Mesendoderm (in vitro differentiated cells): ENCODE measurements around the gene KIF17.
"Not testable (repeated sequence)": the region's sequence is repeated elsewhere in the genome, so short reads cannot be mapped to it uniquely, and the experiment has no call there.

Source experiments
- DNase-seq: peaks from one replicate; pipeline ENCODE4 v3.0.0; 2013
- H2AK5ac ChIP-seq: 2 replicates; pipeline ENCODE4 v1.6.1; 2013; ENCODE audit warnings: low read length, inconsistent platforms
- H2BK120ac ChIP-seq: 2 replicates; pipeline ENCODE4 v1.6.1; 2013; ENCODE audit warnings: low read depth, mild to moderate bottlenecking, low read length, moderate library complexity, mixed read lengths
- H2BK15ac ChIP-seq: replicated peaks from 2 replicates; pipeline ENCODE4 v1.6.1; 2013; ENCODE audit warnings: low read depth, mild to moderate bottlenecking, moderate library complexity
- H2BK5ac ChIP-seq: 2 replicates; pipeline ENCODE4 v1.6.1; 2013; ENCODE audit warnings: low read length, inconsistent platforms
- H3K18ac ChIP-seq: 2 replicates; pipeline ENCODE4 v1.6.1; 2013; ENCODE audit warnings: mild to moderate bottlenecking, low read length, mixed read lengths
- H3K23ac ChIP-seq: one replicate; pipeline ENCODE4 v1.6.1; 2013; ENCODE audit warnings: low read length
- H3K27ac ChIP-seq: 2 replicates; pipeline ENCODE4 v1.5.1; 2013; ENCODE audit warnings: low read depth, mild to moderate bottlenecking, inconsistent platforms, low read length, moderate library complexity
- H3K27me3 ChIP-seq: 2 replicates; pipeline ENCODE4 v1.6.1; 2013; ENCODE audit warnings: low read length, control low read depth, mild to moderate bottlenecking, inconsistent platforms; ENCODE audit not compliant: insufficient read depth, poor library complexity
- H3K36me3 ChIP-seq: 2 replicates; pipeline ENCODE4 v1.6.1; 2013; ENCODE audit warnings: low read length, inconsistent platforms; ENCODE audit not compliant: control insufficient read depth, insufficient read depth
- H3K4ac ChIP-seq: one replicate; pipeline ENCODE4 v1.6.1; 2013; ENCODE audit warnings: low read depth, mild to moderate bottlenecking, low read length, moderate library complexity
- H3K4me1 ChIP-seq: 2 replicates; pipeline ENCODE4 v1.6.1; 2013; ENCODE audit warnings: low read depth, low read length, inconsistent platforms; ENCODE audit not compliant: control insufficient read depth
- H3K4me2 ChIP-seq: 2 replicates; pipeline ENCODE4 v1.6.1; 2013; ENCODE audit warnings: low read length
- H3K4me3 ChIP-seq: 2 replicates; pipeline ENCODE4 v1.5.1; 2013; ENCODE audit warnings: mild to moderate bottlenecking, low read length
- H3K56ac ChIP-seq: one replicate; pipeline ENCODE4 v1.6.1; 2013; ENCODE audit warnings: low read length
- H3K79me1 ChIP-seq: 2 replicates; pipeline ENCODE4 v1.6.1; 2013; ENCODE audit warnings: low read length, inconsistent platforms
- H3K79me2 ChIP-seq: 2 replicates; pipeline ENCODE4 v1.6.1; 2013; ENCODE audit warnings: mild to moderate bottlenecking, low read length; ENCODE audit not compliant: control insufficient read depth, insufficient read depth
- H3K9ac ChIP-seq: 2 replicates; pipeline ENCODE4 v1.6.1; 2013; ENCODE audit warnings: low read length, inconsistent platforms
- H4K5ac ChIP-seq: one replicate; pipeline ENCODE4 v1.6.1; 2013; ENCODE audit warnings: low read length
- H4K8ac ChIP-seq: one replicate; pipeline ENCODE4 v1.6.1; 2013; ENCODE audit warnings: low read depth, mild to moderate bottlenecking, control low read depth, low read length, moderate library complexity
- WGBS: extraction: QIAGEN DNeasy Blood & Tissue Kit; methylation state at CpG from one replicate; pipeline ENCODE4 v1.1.7; 2013; ENCODE audit warnings: low lambda C conversion rate, missing lambda C conversion rate; ENCODE audit not compliant: insufficient coverage; ENCODE audit errors: extremely low coverage; 5-methylcytosine and 5-hydroxymethylcytosine counted together

KIF17 gene

GRCh38 chr1:20720631-20721091, 2.9 kb upstream of the KIF17 start:
- H2BK5ac ChIP-seq = no peak overlapping the region
- H3K4me2 ChIP-seq = no peak overlapping the region
- no peak overlapping the region for H3K9ac ChIP-seq
- H4K5ac ChIP-seq = no peak overlapping the region
- no peaks in the 10 kb centered on the region for H3K27me3 ChIP-seq
- no peaks in the 10 kb centered on the region for H3K36me3 ChIP-seq
- no peak overlapping the region for H2AK5ac ChIP-seq
- H2BK15ac ChIP-seq = no peak overlapping the region
- no peak overlapping the region for H3K4ac ChIP-seq
- H4K8ac ChIP-seq = no peak overlapping the region
- H3K79me1 ChIP-seq = no peaks in the 10 kb centered on the region
- no peak overlapping the region for H3K18ac ChIP-seq
- H3K4me3 ChIP-seq = no peak overlapping the region
- H2BK120ac ChIP-seq = no peak overlapping the region
- H3K23ac ChIP-seq = no peak overlapping the region
- no peak for DNase-seq
- no CpG with 5 or more reads among the region's 12 CpGs for WGBS
- no peak overlapping the region for H3K27ac ChIP-seq
- H3K56ac ChIP-seq = no peak overlapping the region
- H3K4me1 ChIP-seq = no peaks in the 10 kb centered on the region
- H3K79me2 ChIP-seq = no peaks in the 10 kb centered on the region

- H3K36me3 ChIP-seq = no peaks in the 10 kb centered on the region
- no peak overlapping the region for H3K4me3 ChIP-seq
- no peak for DNase-seq
- H3K4me2 ChIP-seq = no peak overlapping the region
- no peak overlapping the region for H2BK15ac ChIP-seq
- no peak overlapping the region for H3K27ac ChIP-seq
- no peak overlapping the region for H2BK5ac ChIP-seq
- H4K8ac ChIP-seq = no peak overlapping the region
- H2AK5ac ChIP-seq = no peak overlapping the region
- H3K79me2 ChIP-seq = no peaks in the 10 kb centered on the region
- H3K4me1 ChIP-seq = no peaks in the 10 kb centered on the region
- WGBS = no CpG with 5 or more reads among the region's 5 CpGs
- H3K18ac ChIP-seq = no peak overlapping the region
- no peak overlapping the region for H3K4ac ChIP-seq
- no peak overlapping the region for H3K23ac ChIP-seq
- H2BK120ac ChIP-seq = no peak overlapping the region
- no peaks in the 10 kb centered on the region for H3K27me3 ChIP-seq
- no peak overlapping the region for H3K56ac ChIP-seq
- no peak overlapping the region for H3K9ac ChIP-seq
- H4K5ac ChIP-seq = no peak overlapping the region
- H3K79me1 ChIP-seq = no peaks in the 10 kb centered on the region
Measured at GRCh38 chr1:20719871-20720620, 2.2 kb upstream of the KIF17 start.

- DNase-seq = no peak
- no CpG with 5 or more reads among the region's 8 CpGs for WGBS
- H2BK5ac ChIP-seq = no peak overlapping the region
- no peak overlapping the region for H2BK120ac ChIP-seq
- no peak overlapping the region for H3K4ac ChIP-seq
- no peak overlapping the region for H3K4me3 ChIP-seq
- no peaks in the 10 kb centered on the region for H3K36me3 ChIP-seq
- no peak overlapping the region for H3K23ac ChIP-seq
- no peaks in the 10 kb centered on the region for H3K4me1 ChIP-seq
- no peaks in the 10 kb centered on the region for H3K27me3 ChIP-seq
- no peak overlapping the region for H3K9ac ChIP-seq
- no peak overlapping the region for H3K4me2 ChIP-seq
- no peaks in the 10 kb centered on the region for H3K79me2 ChIP-seq
- no peak overlapping the region for H2AK5ac ChIP-seq
- no peaks in the 10 kb centered on the region for H3K79me1 ChIP-seq
- H2BK15ac ChIP-seq = no peak overlapping the region
- no peak overlapping the region for H4K8ac ChIP-seq
- no peak overlapping the region for H3K56ac ChIP-seq
- H4K5ac ChIP-seq = no peak overlapping the region
- H3K27ac ChIP-seq = no peak overlapping the region
- H3K18ac ChIP-seq = no peak overlapping the region
Measured at GRCh38 chr1:20719261-20719660, 1.5 kb upstream of the KIF17 start.

GRCh38 chr1:20718343-20718882, 606 bp upstream of the KIF17 start:
- H3K79me2 ChIP-seq, H2BK120ac ChIP-seq, H3K4me3 ChIP-seq, H3K4ac ChIP-seq, H3K79me1 ChIP-seq, DNase-seq, H3K18ac ChIP-seq, H2BK15ac ChIP-seq, H4K8ac ChIP-seq, H2BK5ac ChIP-seq, H2AK5ac ChIP-seq, H3K36me3 ChIP-seq, H3K27ac ChIP-seq, H3K27me3 ChIP-seq, H3K4me1 ChIP-seq, H3K23ac ChIP-seq, H4K5ac ChIP-seq: not testable (repeated sequence)
- no CpG with 5 or more reads among the region's 17 CpGs for WGBS
- Histone ChIP-seq H3K4me2 (peak overlapping the region; percentile 67), H3K56ac (peak overlapping the region; percentile 17), H3K9ac (peak overlapping the region; percentile 44)

GRCh38 chr1:20716232-20716631, 1.6 kb downstream of the KIF17 start:
- Histone ChIP-seq H3K23ac (no peak overlapping the region), H3K4me2 (no peak overlapping the region), H3K79me1 (no peaks in the 10 kb centered on the region), H2AK5ac (no peak overlapping the region), H3K4me3 (no peak overlapping the region), H2BK120ac (no peak overlapping the region), H3K27me3 (no peaks in the 10 kb centered on the region), H3K18ac (no peak overlapping the region), H4K8ac (no peak overlapping the region), H2BK5ac (no peak overlapping the region), H3K4me1 (no peaks in the 10 kb centered on the region), H3K9ac (no peak overlapping the region), H4K5ac (no peak overlapping the region), H3K36me3 (no peaks in the 10 kb centered on the region), H3K79me2 (no peaks in the 10 kb centered on the region), H3K56ac (no peak overlapping the region), H2BK15ac (no peak overlapping the region), H3K27ac (no peak overlapping the region), H3K4ac (no peak overlapping the region)
- no CpG with 5 or more reads among the region's 13 CpGs for WGBS
- no peak for DNase-seq

GRCh38 chr1:20715406-20715805, 2.4 kb downstream of the KIF17 start:
- no CpG with 5 or more reads among the region's 15 CpGs for WGBS
- H2BK5ac ChIP-seq = no peak overlapping the region
- H4K5ac ChIP-seq = no peak overlapping the region
- H3K23ac ChIP-seq = no peak overlapping the region
- H4K8ac ChIP-seq = no peak overlapping the region
- H3K4me1 ChIP-seq = no peaks in the 10 kb centered on the region
- H2BK120ac ChIP-seq = no peak overlapping the region
- no peak overlapping the region for H3K9ac ChIP-seq
- H3K79me1 ChIP-seq = no peaks in the 10 kb centered on the region
- H3K56ac ChIP-seq = no peak overlapping the region
- H3K4me3 ChIP-seq = no peak overlapping the region
- no peaks in the 10 kb centered on the region for H3K27me3 ChIP-seq
- no peak overlapping the region for H2AK5ac ChIP-seq
- H3K4me2 ChIP-seq = no peak overlapping the region
- no peak overlapping the region for H2BK15ac ChIP-seq
- no peaks in the 10 kb centered on the region for H3K36me3 ChIP-seq
- DNase-seq = no peak
- H3K79me2 ChIP-seq = no peaks in the 10 kb centered on the region
- H3K27ac ChIP-seq = no peak overlapping the region
- H3K18ac ChIP-seq = no peak overlapping the region
- no peak overlapping the region for H3K4ac ChIP-seq
